HG03442 (cell line): Measurements from ENCODE around the gene CAPN10.

ENCODE experiments used
- ATAC-seq: cut with Tn5 transposase; IDR thresholded peaks from one replicate; pipeline ENCODE4 v1.9.1; 2021; ENCODE audit warnings: mild to moderate bottlenecking, moderate library complexity; ENCODE audit not compliant: unreplicated experiment

The CAPN10 gene

GRCh38 chr2:240635998-240636547, 49.5 kb downstream of the CAPN10 start:
- no peak for ATAC-seq

GRCh38 chr2:240636563-240637115, 50.1 kb downstream of the CAPN10 start:
- ATAC-seq: no peak

DNA sequence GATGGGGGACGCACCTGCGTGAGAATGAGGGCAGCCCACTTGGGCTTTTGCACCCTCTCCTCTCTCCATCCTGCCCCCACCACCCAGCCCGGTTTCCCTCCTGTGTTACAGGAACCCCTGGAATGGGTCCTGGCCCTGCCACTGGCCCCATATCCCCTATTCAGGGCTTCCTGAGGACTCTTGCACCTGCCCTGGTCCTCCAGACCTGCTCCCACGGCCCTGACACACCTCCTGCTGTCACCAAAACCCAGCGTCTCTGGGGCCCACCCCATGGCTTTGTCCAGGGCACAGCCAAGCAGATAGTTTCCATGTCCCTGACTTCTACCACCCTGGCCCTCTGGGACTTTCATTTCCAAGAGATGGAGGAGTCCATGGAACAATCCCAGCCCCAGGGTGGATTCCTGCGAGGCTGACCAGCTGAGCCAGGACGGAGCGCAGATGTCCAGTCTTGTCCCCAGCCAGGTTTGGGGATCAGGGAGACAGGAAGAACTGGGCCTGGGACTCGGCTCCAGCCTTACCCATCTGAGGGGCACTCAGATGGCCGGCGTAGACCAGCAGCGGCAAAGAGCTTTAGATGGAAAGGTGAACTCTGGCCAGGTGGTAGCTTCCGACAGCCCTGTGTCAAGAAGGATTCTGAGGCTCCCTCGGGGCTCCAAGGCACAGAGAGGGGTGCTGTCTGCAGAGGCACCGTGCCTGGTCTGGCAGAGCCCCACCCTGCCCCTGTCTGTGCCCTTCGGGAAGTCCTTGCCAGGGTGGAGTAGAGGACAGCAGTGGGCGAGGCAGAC, 50.8 kb downstream of the CAPN10 start:
- ATAC-seq: no peak

GRCh38 chr2:240637901-240638345, 51.4 kb downstream of the CAPN10 start:
- ATAC-seq: no peak

DNA sequence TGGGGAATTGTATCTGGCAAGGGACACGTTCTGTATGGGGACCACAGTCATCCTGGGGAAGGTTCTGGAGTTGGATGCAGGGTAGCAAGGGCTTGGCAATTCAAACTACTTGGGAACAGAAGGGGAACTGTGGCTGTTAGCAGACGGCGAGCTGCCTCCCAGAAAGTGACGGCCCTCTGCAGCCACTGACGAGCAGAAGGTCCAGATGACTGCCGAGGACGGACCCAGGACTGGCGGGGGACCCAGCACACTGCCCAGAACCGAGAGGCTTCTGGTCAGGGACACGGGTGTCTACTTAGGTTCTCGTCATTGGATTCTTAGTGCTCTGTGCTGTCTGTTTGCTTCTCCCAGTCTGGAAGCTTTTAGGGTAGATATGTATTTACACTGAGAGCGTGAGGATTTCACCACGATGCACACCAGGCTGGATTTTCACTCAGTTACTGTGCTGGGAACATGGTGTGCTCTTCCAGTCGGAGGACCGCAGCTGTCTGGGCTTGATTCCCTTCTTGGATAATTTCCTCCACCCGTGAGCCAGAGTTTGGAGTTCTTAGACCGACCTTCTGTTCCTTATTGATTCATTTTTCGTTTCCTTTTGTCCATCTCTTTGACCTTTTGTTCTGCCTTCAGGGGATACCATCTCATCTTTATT, 52.1 kb downstream of the CAPN10 start:
- ATAC-seq: no peak

DNA sequence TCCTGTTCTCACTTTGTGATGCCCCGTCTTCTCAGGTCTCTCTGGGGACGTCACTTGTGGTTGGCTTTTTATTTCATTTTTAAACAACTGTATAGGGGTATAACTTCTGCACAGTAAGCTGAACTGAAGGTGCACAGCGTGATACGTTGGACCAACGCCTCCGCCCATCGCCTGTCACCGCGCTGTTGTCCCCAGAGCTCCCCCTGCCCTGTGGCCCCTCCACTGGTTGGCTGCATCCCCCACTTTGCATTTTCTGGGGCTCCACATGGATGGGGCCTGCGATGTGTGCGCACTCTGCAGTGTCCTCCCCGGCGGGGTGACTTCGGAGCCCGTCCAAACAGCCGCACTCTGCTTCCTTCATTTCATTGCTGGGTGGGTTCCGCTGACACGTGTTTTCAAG, 53.0 kb downstream of the CAPN10 start:
- no peak for ATAC-seq

- no peak for ATAC-seq
These were observed 54.4 kb downstream of the CAPN10 start for GRCh38 chr2:240640939-240641338.

- no peak for ATAC-seq
These were observed 55.7 kb downstream of the CAPN10 start for GRCh38 chr2:240642061-240642805.

- no peak for ATAC-seq
These were observed 56.2 kb downstream of the CAPN10 start for GRCh38 chr2:240642806-240643092.

GRCh38 chr2:240643093-240643810, 56.7 kb downstream of the CAPN10 start:
- ATAC-seq: no peak

GRCh38 chr2:240643811-240644150, 57.2 kb downstream of the CAPN10 start:
- ATAC-seq: no peak

DNA sequence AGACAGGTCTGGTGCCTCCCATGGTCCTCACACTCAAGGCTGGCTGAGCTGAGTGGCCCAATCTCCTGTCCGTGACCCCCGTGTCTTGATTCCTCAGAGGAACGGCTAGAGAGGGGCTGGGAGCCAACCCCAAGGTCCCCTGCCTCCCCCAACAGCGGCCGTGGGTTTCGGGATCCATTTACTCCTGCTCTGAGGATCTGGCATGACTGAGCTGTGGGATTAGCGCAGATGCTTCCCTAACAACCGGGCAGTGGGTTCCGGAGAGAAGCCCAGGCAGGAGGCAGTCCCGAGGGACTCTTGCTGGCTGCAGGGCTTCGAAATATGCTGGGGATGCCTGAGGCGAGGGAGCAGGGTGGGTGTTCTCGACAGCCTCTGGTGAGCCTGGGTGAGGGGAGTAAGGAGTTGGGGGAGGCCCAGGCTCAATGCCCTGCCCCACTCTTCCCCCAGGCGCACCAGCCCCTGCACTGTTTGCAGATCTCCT, 57.7 kb downstream of the CAPN10 start:
- no peak for ATAC-seq

DNA sequence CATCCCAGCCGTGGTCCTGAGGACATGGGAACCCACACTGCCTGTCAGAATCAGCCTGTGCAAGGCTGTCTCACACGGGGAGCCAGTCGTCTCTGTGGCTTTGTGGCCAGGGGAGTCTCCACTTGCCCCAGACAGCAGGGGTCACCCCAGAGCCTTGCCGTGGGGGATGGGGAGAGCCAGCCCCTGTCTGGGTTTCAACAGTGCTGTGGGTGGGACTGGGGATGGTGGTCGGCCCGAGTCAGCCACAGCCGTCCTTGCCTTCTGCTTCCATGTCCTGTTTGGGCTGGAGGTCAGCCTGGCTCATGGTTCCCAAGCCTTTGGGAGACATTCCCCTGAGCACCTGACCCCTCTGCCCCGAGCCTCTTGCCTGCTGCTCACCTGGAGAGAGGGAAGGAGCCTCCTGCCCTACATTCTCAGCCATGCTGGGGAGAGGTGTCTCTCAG, 58.3 kb downstream of the CAPN10 start:
- ATAC-seq: no peak

- no peak for ATAC-seq
These were observed 58.8 kb downstream of the CAPN10 start for GRCh38 chr2:240645346-240645745.

DNA sequence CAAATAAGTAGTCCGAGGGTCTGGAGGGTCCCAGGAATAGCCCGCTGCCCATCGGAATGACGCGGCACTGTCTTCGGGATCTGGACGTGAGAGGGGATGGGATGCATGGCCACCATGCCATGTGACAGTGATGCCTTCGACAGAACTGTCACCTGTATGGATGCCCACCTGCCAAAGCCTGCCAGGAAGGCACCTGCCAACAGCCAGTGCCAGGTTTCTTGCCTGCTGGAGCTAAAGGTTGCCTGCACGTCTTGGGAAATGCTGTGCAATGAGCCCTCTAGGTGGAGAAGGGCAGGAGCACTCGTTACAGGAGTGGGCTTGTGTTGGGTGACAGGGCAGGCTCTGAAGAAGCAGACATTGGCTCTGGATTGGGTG, 59.3 kb downstream of the CAPN10 start:
- ATAC-seq: no peak

DNA sequence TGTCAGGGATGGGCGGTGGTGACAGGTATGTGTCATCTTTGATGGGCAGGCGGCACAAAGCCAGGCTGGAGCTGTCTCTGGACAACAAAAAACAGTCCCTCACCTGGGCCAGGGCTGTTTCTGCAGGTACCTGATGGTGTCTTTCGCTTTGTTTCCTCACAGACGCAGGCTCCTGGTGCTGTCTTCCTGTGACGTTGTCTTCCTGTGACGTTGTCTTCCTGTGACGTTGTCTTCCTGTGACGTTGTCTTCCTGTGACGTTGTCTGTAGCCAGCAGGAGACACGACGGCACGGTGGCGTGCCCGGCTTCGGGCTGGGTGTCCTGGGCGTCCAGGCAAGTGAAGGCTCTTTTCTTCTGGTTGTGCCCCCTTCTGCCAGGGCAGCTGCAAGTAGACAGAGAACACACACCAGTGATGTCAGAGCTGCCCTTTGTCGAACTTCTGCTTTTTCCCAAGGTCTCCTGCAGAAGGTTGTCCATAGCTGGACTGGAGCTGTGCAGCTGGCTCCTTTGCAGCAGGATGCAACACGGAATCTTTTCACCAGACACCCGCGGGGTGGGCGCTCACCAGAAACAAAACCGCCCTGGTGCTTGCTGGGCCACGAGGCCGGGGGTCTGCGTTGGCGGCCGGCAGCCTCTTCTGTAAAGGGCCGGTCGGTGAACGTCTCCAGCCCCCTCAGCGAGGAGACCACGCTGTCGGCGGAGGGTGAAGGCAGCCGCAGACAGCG, 59.8 kb downstream of the CAPN10 start:
- ATAC-seq: no peak

DNA sequence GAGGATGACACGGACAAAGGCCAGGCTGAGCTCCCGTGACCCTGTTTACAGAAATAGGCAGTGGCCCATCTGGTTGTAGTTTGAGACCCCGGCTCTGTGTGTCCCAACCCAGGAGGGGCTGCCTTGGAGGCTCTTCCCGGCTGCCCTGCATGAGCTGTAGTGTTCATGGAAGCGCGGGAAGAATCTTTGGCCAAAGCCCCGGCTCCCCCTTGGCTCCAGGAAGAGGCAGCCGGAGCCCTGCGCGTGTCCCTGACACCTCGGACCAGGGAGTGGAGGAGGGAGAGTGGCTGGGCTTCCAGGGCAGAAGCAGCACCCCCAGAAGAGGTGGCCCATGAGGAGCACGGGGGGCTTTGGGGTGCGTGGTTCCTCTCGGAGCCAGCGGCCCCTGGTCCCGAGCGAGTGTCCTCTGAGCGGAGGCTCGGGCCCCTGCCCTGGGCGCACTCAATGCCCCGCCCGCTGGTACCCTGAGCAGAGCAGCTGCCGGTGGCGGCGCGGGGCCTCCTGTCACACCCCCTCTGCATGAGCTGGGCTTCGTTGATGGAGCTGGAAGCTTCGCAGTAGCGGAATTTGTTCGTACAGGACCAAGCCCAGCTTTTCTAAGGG, 60.5 kb downstream of the CAPN10 start:
- no peak for ATAC-seq

- no peak for ATAC-seq
These were observed 61.1 kb downstream of the CAPN10 start for GRCh38 chr2:240647503-240648154.

- ATAC-seq: no peak
These were observed 61.7 kb downstream of the CAPN10 start for GRCh38 chr2:240648155-240648649.
